ENCODE results near the gene SRSF6.

The SRSF6 gene

GRCh38 chr20:43426172-43426571 is 31.5 kb upstream of the SRSF6 start:
- TF ChIP-seq CTCF (IDR thresholded peaks at IDR 0.05; ENCODE audit: control insufficient read depth, extremely low read depth, insufficient read depth) = no peak
- no peak for DNase-seq (ENCODE audit: low read depth)
- H3K4me3 ChIP-seq (ENCODE audit: low read depth, low read length) = no peak overlapping the region

- TF ChIP-seq CTCF (IDR thresholded peaks at IDR 0.05; ENCODE audit: control insufficient read depth, extremely low read depth, insufficient read depth) = no peak
- H3K4me3 ChIP-seq (ENCODE audit: low read depth, low read length) = no peak overlapping the region
- DNase-seq (ENCODE audit: low read depth) = no peak
Observed at GRCh38 chr20:43430265-43431133, 27.2 kb upstream of the SRSF6 start.

GRCh38 chr20:43431134-43431519 is 26.6 kb upstream of the SRSF6 start:
- TF ChIP-seq CTCF (IDR thresholded peaks at IDR 0.05; ENCODE audit: control insufficient read depth, extremely low read depth, insufficient read depth) = no peak
- H3K4me3 ChIP-seq (ENCODE audit: low read depth, low read length) = no peak overlapping the region
- DNase-seq (ENCODE audit: low read depth) = no peak

GRCh38 chr20:43432498-43432897 is 25.2 kb upstream of the SRSF6 start:
- no peak for DNase-seq (ENCODE audit: low read depth)
- TF ChIP-seq CTCF (IDR thresholded peaks at IDR 0.05; ENCODE audit: control insufficient read depth, extremely low read depth, insufficient read depth) = peak; percentile 19; the same call in 1 of the 2 replicates
- no peak overlapping the region for H3K4me3 ChIP-seq (ENCODE audit: low read depth, low read length)

GRCh38 chr20:43433250-43433854 is 24.3 kb upstream of the SRSF6 start:
- H3K4me3 ChIP-seq (ENCODE audit: low read depth, low read length) = no peak overlapping the region
- no peak for DNase-seq (ENCODE audit: low read depth)
- no peak for TF ChIP-seq CTCF (IDR thresholded peaks at IDR 0.05; ENCODE audit: control insufficient read depth, extremely low read depth, insufficient read depth)

GRCh38 chr20:43434565-43434964 is 23.1 kb upstream of the SRSF6 start:
- TF ChIP-seq CTCF (IDR thresholded peaks at IDR 0.05; ENCODE audit: control insufficient read depth, extremely low read depth, insufficient read depth) = no peak
- H3K4me3 ChIP-seq (ENCODE audit: low read depth, low read length) = no peak overlapping the region
- no peak for DNase-seq (ENCODE audit: low read depth)
